AG08396 (cell line): ENCODE data around the gene NABP1.

Experiments used
- DNase-seq: peaks from one replicate; pipeline ENCODE4 v3.0.0; 2012; ENCODE audit warnings: low spot score, mixed read lengths

NABP1 gene

DNA sequence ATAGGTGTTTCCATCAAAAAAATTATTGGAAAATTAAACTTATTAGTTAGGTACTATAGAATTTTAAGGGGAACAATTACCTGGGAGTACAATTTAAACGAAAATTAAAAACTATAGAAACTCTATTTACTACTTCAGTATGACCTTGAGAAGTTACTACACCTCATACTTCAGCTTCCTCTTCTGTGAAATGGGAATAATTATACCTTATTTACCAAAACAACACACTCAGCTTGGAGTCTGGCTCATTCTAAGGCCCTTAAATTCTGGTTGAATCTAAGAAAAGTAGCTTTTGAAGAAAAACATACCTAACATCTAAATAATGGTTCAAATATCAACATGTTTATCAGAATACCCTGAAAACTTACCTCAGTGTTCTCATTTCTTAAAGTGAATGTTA is 2.7 kb downstream of the NABP1 start:
- DNase-seq = no peak

DNA sequence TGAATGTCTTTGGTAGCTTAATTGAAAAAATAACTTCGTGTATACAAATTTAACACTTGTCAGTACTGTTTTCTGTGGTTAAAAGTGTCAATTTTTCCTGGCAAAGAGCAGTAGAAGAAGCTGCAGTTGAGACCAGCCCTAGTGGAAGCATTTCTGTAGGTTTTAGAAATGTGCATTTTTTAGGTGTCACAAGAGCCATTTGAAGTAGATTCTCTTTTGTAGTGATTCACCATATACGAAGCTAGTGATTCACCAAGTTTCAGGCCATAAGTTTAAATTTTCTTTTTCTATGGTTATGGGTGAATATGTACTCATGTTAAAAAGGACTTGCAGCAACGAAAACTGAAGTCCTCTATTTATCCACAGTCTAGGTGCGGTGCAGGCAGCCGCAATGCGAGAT is 4.2 kb downstream of the NABP1 start:
- no peak for DNase-seq

DNA sequence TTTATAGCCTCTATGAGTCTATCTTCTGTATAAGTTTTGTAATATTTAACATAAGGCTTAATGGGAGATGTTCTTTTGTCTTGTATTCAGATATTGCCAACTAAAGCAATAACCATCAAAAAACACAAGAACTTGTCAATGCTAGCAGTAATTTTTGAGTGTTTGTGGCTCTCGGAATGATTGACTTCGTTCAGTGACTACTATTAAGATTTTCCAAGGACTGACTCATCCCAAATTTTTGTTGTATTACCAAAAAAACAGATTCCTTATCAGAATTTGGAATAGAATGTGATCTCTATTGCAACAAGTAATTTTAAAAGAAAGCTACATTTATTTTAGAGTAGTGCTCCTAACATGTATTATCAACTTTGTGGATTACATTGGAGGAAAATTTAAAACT is 8.1 kb downstream of the NABP1 start:
- no peak for DNase-seq

DNA sequence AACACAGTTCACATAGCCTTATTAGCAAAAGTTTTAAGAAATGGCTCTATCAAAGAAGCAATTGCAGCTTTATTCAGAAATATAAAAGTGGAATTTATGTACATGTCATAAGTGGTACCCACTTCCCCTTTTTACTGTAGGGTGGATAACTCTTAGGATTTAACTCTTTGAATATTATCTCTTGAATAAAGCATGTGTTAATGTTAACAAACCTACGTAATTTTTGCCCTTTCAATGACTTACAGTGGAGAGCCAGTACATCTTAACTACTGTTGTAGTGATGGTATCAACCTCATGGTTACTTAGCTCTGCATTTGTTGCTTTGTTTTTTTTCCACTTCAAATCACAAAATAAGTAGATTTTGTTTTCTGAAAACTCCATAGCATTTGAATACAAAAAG is 8.8 kb downstream of the NABP1 start:
- no peak for DNase-seq

DNA sequence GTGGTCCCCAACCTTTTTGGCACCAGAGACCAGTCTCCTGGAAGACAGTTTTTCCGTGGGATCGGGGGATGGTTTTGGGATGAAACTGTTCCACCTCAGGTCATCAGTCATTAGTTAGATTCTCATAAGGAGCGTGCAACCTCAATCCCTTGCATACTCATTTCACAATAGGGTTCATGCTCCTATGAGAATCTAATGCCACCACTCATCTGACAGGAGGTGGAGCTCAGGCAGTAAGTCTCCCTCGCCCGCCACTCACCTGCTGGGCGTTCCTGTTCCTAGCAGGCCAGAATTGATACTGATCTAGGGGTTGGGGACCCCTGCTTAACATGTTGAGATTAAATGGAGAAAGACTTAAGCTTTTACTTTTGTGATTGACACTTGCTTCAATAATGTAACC is 9.9 kb downstream of the NABP1 start:
- no peak for DNase-seq

DNA sequence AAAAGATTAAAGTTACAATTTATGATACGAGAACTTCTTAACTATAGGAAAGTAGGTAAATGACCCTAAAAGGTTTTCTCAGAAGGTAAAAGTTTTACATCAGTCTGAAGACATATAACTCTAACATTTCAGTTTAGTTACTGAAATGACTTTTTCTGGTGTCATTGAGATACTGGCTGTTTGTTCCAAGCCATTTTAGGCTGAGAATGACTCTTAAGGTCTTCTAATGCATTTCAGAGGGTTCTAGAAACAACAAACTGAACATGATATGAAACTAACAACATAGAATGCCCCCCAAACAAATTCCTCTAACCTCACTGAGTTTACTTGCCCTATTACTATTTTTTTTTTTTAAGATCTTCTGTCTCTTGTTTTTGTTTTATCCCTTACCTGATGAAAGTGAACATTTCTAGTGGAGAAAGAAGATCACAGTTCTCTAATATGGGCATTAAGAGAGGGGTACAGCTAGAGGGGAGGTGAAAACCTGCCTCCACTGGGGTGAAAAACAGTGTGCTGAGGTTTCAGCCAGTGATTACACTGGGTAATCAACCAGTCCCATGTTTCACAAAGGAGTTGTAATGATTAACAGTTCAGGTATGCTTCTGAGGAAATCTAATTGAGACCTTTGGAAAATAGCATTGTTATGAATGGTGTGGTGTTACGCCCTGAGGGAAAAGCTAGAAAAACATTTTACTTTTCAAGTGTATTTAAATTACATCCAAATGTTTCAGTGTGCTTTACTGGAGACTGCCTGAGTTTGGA is 11.2 kb downstream of the NABP1 start:
- DNase-seq = no peak

DNA sequence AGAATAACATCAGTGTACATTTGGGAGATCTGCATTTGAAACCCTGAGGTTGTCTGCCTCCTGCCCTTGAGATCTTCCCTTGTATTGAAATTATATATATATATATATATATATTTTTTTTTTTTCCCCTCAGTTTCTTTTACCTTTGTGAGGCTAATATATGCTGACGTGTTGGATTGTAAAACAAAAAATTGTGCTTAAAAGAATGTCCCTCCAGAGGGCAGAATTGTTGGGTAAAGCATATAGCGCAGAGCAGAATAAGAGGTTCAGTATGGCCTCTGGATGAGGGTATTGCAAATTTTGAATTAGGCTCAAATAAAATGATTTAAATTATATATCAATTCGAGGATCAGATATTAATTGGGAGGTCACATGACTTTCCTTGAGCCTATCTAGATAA is 12.4 kb downstream of the NABP1 start:
- DNase-seq = no peak

DNA sequence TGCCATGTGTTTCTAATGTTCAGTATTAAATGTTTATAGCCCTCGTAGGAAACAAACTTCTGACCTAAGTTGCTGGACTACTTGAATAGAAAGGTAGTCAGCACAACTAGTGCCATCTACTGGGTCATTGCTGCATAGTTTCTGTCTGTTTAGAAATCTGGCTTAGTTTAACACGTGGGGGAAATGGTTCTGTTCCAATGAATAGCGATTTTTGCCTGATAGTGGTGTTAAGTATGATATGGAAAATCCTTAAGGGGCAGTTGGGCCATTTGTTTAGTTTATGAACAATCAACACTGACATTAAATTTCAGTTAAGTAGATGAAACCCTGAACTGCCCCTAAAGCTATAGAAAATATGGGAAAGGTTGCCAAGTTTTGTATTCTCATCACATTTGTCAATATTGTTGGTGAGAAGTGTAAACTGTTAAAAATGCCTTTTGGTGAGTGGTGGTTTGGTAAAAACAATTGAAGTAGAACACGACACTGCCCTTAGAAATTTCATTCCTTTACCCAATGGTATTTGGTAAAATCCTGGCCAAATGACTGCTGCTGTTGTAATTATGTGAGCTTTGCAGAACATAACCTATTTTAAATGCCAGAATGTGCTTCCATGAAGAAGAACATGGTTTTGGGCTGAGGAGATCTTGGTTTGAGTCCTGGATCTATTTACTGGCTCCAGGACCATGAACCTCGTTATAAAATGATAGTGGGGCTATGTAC is 13.2 kb downstream of the NABP1 start:
- peak; percentile 47 for DNase-seq

DNA sequence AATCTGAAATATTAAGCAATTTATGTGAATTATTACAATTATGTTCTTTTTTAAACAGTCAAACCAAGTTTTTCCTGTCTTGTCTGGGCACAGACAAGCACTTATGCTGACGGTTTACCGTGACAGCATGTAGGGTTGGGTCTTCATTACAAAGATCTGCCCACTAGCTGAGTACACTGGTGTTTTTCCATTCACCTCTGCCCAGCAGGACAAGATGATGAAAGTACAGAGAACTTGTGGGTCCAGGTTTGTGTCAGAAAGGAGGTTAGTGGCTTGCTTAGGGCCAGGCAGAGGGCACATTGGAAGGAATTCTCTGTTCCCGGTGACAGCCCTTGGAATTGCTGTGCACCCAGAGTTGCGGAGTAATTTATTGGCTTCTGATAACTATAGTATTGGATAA is 14.0 kb downstream of the NABP1 start:
- no peak for DNase-seq

DNA sequence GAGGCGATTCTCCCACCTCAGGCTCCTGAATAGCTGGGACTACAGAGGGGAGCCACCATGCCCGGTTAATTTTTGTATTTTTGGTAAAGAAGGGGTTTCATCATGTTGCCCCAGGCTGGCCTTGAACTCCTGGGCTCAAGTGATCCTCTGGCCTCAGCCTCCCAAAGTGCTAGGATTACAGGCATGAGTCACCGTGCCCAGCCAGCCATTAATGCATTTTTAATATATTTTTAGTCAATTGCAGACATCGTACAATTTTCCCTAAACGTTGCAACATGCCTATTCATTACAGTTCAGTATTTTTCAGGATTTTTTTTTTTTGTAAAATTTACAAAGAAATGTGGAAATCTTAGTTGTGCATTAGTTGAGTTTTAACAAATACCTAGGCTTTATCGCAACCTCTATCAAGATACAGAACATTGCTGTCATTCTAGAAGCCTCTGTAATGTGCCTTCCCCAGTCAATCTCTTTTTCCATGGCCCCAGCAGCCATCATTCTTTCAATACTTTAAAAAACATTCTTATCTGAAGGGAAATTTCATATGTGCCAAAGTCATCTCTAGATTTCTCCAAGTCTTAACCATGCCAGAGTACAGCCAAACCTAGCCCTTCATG is 14.7 kb downstream of the NABP1 start:
- DNase-seq = no peak

DNA sequence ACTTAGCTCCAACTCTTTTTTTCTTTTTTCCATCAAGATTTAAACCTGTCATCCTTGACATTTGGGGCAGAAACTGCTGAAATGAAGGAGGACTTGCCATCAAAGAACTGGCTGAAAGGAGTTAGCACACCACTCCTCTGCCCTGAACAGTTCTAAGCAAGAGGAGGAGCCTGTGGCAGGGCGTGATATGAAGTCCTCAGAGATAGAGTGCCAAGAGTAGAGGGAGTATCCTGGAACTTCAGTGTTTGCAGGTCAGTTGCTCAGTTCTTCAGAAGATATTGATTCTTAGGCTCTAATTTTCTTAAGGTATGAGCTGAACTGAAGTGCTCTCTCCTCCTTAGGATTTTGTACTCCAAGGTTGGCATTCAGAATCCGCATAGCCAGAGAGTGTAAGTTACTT is 15.2 kb downstream of the NABP1 start:
- DNase-seq = no peak

DNA sequence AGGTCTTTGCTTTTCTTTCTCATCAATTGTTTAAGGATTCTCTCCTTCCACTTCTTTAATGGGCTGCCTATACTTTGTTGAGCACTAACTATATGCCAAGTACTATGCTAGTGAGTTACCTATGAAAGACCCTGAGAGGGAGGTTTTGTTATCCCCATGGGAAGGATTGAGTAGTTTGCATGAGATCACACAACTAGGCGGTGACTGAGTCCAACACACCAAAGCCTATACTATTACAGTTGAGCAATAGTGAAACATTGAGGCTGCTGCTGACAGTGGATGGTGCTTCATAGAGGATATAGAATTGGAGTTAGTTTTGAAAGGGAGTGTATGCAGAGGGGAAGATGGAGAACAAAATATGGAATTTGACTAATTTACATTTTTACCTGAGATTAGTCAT is 15.8 kb downstream of the NABP1 start:
- DNase-seq = no peak

DNA sequence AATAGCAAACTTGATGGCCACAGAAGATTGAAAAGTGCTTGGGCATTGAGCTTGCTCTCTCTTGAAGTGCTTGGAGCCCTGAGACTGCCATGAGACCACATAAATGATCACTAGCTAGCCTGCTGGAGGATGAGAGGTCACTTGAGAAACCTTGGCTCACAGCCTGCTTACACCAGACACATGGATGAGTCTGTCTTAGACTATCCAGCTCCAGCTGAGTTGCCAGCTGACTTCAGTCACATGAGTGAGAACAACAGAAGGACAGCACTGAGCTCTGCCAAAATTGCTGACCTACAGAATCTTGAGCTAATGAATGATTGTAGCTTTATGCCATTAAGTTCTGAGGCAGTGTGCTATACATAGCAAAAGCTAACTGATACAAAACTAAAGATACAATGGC is 18.1 kb downstream of the NABP1 start:
- peak; percentile 56 for DNase-seq

DNA sequence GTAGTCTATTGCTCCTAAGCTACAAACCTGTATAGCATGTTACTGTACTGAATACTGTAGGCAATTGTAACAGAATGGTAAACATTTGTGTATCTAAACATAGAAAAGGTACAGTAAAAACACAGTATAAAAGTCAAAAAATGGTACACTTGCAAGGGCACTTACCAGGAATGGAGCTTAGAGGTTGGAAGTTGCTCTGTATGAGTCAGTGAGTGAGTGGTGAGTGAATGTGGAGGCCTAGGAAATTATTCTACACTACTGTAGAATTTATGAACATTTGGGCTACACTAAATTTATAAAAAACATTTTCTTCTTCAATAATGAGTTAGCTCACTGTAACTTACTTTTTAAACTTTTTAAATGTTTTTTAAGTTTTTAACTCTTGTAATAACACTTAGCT is 19.0 kb downstream of the NABP1 start:
- no peak for DNase-seq

DNA sequence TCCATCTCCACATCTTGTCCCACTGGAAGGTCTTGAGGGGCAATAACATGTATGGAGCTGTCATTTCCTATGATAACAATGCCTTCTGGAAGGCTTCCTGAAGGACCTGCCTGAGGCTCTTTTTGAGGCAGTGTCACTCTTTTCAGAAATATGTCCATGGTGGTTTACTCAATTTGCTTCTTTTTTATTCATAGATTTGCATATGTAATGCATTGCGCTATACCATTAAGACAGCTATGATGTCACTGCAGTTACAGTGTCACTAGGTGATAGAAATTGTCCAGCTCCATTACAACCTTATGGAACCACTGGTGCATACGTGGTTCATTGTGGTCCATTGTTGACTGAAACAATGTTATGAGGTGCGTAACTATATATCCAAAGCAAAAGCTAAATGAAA is 19.9 kb downstream of the NABP1 start:
- no peak for DNase-seq

DNA sequence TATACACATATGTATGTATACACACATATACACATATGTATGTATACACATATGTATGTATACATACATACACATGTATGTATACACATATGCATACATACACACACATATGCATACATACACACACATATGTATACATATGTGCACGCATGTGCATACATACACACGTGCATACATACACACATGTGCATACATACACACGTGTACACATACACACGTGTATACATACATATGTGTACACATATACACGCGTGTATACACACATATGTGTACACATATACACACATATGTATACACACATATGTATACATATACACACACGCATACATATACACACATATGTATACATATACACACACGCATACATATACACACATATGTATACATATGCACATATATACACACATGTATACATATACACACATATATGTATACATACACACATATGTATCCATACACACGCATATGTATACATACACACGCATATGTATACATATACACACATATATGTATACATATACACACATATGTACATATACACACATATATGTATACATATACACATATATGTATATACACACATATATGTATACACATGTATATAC is 21.5 kb downstream of the NABP1 start:
- DNase-seq = no peak

DNA sequence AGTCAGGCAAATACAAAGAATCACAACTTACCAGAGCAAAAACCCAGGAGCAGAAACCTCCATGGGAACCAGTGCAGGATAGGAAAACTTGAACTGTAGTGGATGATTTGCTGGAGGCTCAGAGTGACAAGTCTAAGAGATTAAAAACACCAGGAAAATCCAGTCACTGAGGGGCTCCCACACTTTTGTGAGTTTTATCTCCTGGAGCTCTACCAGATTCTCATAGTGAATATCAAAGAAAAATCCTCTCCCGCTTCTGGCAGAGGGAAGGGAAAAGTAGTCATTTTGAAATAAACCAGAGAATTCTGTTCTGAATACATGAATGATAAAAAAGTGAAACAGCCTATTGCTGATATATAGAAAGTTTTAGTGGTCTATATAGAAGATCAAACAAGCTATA is 23.1 kb downstream of the NABP1 start:
- no peak for DNase-seq

DNA sequence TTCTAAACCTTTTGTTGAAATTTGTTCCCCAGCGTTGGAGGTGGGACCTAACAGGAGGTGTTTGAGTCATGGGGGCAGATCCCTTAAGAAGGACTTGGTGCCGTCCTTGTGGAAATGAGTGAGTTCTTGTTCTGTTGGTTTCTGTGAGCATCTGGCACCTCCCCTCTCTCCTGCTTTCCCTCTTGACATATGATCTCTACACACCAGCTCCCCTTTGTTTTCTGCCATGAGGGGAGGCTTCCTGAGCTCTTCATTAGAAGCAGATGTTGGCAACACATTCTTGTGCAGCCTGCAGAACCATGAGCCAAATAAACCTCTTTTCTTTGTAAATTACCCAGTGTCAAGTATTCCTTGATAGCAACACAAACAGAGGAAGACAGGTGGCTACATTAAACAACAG is 23.8 kb downstream of the NABP1 start:
- DNase-seq = no peak

DNA sequence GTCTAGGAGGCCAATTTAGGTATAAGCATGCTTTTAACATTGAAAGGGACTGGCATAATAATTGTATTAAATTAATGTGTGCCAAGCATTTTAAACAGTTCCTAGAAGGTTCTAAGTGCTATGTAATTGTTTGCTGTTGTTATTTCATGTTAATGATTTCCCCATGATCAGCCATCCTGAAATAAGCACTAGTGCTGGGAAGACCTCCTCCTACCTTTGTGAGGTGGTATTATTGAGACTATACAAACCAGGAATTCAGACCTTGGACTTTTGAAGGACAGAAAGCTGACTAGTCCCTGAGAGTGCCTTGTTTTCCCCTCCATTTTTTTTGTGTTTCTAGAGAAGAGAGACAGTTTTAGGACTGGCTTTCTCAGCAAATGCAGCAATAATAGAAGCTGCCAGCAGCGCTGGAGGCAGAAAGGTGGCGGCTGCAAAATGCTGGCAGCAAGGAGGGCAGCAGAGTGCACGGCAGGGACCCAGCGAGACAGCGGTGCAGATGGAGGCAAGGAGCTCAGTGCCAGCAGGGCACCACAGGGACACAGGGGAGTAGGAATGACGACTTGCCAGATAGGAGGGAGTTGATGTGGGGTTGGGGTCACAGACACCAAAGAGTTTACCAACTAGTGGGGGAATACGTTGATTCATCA is 25.3 kb downstream of the NABP1 start:
- no peak for DNase-seq

DNA sequence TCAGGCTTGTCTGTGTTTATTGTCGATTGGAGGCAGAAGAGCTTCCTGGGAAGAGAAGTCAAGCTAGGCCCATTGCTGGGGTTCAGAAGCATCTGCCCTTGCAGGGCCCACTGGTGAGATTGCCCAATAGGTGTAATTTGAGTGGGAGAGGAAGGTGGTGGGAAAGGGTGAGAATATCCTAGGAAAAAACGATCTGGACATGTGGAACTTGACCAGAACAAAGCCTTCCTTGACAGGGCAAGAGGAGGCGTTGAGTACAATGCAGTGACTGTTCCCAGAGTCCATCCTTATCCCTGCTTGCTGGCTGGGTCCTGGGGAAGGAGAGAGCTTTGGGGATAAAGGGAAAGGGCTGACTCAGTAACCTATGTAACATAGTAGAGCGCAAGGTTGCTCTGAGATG is 27.1 kb downstream of the NABP1 start:
- no peak for DNase-seq

DNA sequence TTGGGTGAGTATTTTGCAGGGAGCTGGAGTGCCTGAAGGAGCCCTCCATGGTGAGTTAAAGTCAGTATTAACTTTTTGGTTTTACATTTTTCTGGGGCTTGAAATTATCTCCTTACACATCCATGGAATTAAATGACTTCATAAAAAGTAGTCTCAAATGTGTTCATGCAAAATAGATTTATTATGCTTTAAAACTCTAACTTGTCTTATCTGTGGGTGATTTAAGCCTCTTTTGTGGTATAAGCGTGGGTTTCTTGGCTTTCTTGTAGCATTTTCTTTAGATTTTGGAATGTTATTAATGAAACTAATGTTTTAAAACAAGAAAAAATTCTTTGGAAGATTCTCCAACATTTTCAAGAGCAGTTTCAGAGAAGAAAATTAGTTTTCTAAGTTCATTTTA is 27.8 kb downstream of the NABP1 start:
- no peak for DNase-seq

DNA sequence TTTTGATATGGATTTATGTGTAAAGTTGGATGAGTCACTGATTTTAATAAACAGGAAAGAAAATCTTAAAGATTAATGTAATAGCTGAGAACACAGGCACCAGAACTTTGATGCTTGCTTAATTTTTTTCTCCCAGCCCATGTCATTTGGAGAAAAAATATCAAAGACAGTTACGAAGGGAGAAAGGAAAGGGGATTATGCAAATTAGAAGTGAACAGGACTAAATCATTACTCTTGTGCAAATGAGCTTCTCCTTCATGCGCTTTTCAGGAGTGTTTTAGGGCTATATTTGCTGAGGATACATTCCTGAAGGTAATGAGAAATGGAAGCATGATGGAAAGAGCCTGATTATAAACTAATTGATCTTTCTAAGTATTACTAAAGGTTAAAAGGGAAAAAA is 28.9 kb downstream of the NABP1 start:
- DNase-seq = no peak

DNA sequence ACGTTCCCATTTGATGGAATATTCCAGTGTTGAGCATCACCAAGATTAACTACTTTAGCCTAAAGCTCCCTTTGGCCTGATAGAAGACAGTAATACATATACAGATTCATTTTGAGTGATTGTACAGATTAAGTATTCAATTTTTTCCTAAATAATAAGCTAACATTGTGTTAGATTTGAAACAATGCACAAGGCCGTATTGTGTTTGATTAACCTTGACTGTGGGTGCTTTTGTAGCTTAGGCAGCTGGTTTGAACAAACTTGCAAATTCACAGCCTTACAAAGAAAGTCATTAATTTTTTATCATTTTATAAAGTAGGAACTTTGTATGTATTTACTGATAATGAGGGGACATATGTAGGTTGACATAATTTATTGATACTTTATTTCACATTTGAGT is 29.6 kb downstream of the NABP1 start:
- no peak for DNase-seq
